NCI-H2107 treated with DMSO at 0.1 percent for 48 hours (cell line): Measurements from ENCODE around the gene SERPINB1.

ENCODE experiments used
- DNase-seq: peaks from one replicate; lab custom pipeline; 2025; ENCODE audit not compliant: unreplicated experiment; lab: John Stamatoyannopoulos, UW

Gene SERPINB1

GRCh38 chr6:2850538-2851113 is 9.0 kb upstream of the SERPINB1 start:
- DNase-seq, result no peak

- peak; percentile 2 for DNase-seq
These were observed 7.2 kb upstream of the SERPINB1 start for GRCh38 chr6:2848851-2849250.

GRCh38 chr6:2845880-2846208 is 4.2 kb upstream of the SERPINB1 start:
- no peak for DNase-seq

GRCh38 chr6:2844008-2844407 is 2.3 kb upstream of the SERPINB1 start:
- DNase-seq, result no peak

GRCh38 chr6:2843138-2843740 is 1.6 kb upstream of the SERPINB1 start:
- no peak for DNase-seq

- DNase-seq, result no peak
These were observed 483 bp upstream of the SERPINB1 start for GRCh38 chr6:2842139-2842552.

- DNase-seq, result no peak
These were observed 958 bp downstream of the SERPINB1 start for GRCh38 chr6:2840749-2841061.

GRCh38 chr6:2839982-2840748 is 1.5 kb downstream of the SERPINB1 start:
- DNase-seq, result no peak

- DNase-seq, result peak; percentile 53
These were observed 2.3 kb downstream of the SERPINB1 start for GRCh38 chr6:2839195-2839981.

- no peak for DNase-seq
These were observed 3.4 kb downstream of the SERPINB1 start for GRCh38 chr6:2838251-2838650.

GRCh38 chr6:2834262-2834661 is 7.4 kb downstream of the SERPINB1 start:
- no peak for DNase-seq

GRCh38 chr6:2831392-2831791 is 10.3 kb downstream of the SERPINB1 start:
- no peak for DNase-seq

- DNase-seq, result no peak
These were observed 11.5 kb downstream of the SERPINB1 start for GRCh38 chr6:2830183-2830582.

- no peak for DNase-seq
These were observed 12.4 kb downstream of the SERPINB1 start for GRCh38 chr6:2829253-2829652.

- no peak for DNase-seq
These were observed 13.0 kb downstream of the SERPINB1 start for GRCh38 chr6:2828629-2829028.

- no peak for DNase-seq
These were observed 14.5 kb downstream of the SERPINB1 start for GRCh38 chr6:2827142-2827541.

GRCh38 chr6:2826131-2826530 is 15.5 kb downstream of the SERPINB1 start:
- DNase-seq, result no peak

GRCh38 chr6:2823104-2823850 is 18.4 kb downstream of the SERPINB1 start:
- no peak for DNase-seq

- no peak for DNase-seq
These were observed 20.1 kb downstream of the SERPINB1 start for GRCh38 chr6:2821554-2821953.

- no peak for DNase-seq
These were observed 21.2 kb downstream of the SERPINB1 start for GRCh38 chr6:2820415-2820814.

GRCh38 chr6:2819978-2820377 is 21.7 kb downstream of the SERPINB1 start:
- DNase-seq, result no peak
